ELR (cell line): Measurements from ENCODE around the gene SPACDR.

Experiments
- DNase-seq: peaks from one replicate; pipeline ENCODE4 v3.0.0-alpha.2; 2015; ENCODE audit warnings: low read depth

Gene SPACDR

GRCh38 chr7:100434297-100435144, 29.5 kb downstream of the SPACDR start:
- DNase-seq, result no peak

- no peak for DNase-seq
These were observed 30.3 kb downstream of the SPACDR start for GRCh38 chr7:100433592-100434296.

DNA sequence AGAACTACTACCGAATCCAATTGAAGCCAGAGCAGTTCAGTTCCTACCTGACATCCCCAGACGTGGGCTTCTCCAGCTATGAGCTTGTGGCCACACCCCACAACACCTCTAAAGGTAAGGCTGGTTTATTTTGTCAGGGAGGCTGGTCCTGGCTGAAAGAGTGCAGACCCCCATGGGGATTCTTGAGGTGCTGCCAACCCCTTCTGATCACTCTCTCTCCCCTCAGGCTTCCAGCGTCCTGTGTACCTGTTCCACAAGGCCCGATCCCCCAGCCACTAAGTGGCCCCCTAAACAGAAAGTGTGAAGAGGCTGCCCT, 30.8 kb downstream of the SPACDR start:
- no peak for DNase-seq

DNA sequence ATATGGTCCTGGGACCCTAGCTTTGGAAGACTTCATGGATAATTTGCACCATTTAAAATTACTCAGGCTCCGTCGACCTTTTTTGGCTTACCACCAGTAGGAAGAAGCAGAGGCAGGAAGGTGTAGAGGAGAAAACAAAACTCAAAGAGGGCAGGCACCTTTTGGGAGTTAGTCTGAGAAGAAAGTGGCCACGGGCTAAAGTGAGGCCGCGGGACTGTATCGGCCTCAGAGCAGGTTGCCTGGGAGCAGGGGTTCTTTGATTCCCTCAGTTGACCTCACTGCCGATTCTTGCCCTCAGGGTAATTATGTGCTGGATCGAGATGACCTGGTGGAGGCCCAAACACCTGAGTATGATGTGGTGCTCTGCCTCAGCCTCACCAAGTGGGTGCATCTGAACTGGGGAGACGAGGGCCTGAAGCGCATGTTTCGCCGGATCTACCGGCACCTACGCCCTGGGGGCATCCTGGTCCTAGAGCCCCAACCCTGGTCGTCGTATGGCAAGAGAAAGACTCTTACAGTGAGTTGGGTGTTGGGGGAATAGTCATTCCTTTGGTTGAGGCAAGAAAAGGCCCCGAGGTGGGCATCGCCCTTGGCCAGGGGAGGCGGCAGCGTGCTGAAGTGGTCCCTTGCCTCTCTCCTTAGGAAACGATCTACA, 31.3 kb downstream of the SPACDR start:
- DNase-seq, result no peak

DNA sequence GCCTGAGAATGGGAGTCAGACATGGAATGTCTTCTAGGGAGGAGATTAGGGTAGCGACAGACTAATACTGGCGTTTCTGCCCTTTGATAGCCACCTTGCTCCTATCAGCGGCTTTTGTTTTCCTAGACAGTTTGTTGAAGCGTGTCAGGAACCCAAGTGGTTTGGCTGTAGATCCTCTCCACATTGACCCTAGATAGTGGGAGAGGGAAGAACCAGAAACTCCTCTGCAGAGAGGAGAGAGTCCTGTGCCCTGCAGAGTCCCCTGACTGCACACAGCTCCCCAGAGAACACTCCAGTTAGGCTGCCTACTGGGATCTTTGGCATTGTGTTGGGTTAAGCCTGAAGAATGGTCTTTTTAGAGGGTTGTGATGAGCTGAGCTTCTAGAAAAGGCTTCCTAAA, 32.0 kb downstream of the SPACDR start:
- DNase-seq, result no peak

- DNase-seq, result no peak
These were observed 32.7 kb downstream of the SPACDR start for GRCh38 chr7:100431286-100431735.

GRCh38 chr7:100430493-100431285, 33.4 kb downstream of the SPACDR start:
- peak; percentile 35 for DNase-seq

DNA sequence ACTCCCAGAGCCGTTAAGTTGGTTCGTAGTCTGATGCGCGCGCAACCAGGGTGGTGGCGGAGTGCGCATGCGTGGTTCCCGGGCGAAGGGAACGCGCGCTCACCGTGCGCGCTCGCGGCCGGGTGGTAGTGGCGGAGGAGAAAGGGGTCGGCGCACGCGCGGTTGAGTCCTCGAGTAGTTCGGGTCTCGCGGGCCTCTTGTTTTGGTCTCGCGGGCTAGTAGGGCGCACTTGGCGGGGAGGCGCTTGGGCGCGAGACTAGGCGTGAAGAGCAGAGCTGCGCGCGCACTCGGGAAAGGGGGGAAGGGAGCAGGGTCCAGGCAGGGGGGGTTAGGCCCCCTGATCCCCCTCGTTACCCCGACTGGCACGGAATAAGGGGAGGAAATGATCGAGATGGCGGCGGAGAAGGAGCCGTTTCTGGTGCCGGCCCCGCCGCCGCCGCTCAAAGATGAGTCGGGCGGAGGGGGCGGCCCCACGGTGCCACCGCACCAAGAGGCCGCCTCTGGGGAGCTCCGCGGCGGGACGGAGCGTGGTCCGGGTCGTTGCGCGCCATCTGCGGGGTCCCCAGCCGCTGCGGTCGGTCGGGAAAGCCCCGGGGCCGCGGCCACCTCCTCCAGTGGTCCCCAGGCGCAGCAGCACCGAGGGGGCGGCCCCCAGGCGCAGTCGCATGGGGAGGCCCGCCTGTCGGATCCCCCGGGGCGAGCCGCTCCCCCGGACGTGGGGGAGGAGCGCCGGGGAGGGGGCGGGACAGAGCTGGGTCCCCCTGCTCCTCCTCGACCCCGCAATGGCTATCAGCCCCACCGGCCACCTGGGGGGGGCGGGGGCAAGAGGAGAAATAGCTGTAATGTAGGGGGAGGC, 34.2 kb downstream of the SPACDR start, which contains the start of gene MEPCE:
Gene MEPCE, plus strand, starts transcription at position 195 of the 856 bp plus-strand sequence. Its CDS starts 188 bp downstream, at position 383.
- peak; percentile 96 for DNase-seq

DNA sequence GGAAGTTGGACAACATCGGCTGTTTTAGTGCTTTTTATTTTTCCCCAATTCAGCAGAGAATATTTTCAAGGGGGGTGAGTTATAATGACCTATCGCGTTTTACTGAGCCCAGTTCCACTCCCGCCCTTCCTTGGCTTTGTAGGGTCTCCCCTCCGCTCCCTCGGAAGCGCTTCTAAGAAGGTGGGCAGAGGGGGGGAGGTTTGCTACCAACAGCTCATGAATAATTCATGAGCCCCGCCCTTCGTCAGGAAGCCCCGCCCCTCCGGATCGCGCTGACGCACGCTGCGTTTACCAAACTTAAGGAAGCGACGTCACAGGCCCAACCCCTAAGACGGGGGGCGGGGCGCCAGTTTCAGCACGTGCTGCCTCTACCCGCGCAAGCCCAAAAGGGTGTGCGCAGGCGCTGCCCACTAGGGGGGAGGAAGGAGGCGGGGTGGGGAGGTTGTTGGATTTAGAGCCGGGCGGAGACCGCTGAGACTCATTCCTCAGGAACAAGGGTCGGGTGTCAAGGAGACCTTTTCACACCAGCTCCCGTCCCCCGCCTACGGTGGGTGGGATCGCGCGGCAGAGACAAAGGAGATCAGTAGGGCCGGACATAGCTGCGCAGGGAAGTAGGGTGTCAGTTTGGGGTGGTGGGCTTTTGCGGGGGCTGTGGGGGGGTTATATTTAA, 35.0 kb downstream of the SPACDR start:
- peak; percentile 99 for DNase-seq

DNA sequence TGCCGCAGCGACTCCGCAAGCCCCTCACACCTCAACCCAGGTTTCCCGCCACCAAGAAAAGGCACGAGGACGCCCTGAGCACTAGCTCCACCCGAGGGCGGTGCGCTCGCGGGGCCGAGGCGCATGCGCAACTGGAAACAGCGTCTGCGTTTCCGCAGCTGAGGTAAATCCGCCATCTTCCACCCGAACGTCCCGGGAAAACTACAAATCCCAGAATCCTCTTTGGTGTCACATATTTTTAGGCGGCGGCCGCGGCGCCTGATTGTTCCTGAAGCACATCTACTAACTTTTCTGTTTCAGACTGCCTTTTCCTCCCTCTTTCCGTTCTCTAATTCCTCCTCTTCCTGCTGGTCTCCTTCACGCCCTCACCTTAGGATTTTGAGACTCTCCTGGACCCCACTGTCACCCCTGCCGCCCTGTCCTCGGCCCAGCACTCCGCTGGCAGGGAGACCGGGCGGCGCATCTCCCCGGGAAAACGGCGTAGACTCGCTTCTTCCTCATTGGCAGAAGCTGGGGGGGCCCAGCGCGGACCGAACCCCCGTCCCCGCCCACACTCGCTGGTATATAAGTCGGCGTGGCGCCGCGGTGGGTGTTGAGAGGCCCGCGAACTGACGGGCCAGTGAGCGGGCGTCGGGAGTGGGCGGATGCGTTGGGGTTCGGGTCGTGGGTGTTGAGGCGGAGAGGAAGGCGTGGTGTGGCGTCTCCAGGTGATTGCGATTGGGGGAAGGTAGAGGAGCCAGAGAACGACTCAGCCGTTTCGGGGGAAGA, 35.7 kb downstream of the SPACDR start, which contains the start of gene ZCWPW1:
Gene ZCWPW1, minus strand, starts transcription at position 505 of the 768 bp plus-strand sequence. CDS start 8,054 bp downstream, outside the sequence.
- peak; percentile 96 for DNase-seq

DNA sequence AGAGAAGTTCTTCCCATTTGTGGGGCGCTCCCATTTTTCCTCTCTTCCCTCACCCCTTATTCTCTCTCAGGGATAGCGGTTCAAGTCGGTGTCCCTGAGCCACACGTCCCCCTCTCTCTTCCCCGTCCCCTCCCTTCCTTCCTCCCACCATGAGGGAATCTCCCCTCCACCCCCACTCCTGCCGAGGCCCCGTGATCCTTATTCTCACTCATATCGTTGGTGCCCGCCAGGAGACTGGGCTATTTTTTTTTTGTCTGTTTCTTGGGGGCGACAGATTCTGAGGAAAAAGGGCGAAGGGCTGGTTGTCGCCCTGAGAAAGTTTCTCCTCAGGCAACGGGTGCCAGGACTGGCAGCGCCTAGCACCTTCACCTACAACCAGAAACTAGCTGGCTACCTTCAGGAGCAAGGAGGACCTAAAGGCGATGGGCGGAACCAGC, 36.3 kb downstream of the SPACDR start:
- DNase-seq, result no peak

DNA sequence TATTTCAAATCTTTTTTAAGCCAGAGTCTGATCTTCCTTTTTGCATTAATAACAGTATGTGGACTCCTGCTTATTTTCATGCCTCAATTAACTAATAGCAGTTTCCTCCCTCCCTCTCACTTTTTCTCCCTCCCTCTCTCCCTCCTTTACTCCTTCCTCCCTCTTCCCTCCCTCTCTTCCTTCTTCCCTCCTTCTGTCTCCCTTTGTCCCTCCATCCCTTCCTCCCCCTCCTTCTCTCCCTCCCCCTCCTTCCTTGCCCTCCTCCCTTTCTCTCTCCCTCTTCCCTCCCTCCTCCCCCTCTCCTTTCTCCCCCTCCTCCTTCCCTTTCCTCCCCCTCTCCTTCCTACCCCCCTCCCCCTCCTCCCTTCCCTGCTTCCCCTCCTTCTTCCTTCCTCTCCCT, 37.5 kb downstream of the SPACDR start:
- DNase-seq, result no peak

- no peak for DNase-seq
These were observed 38.7 kb downstream of the SPACDR start for GRCh38 chr7:100425347-100425746.

GRCh38 chr7:100423315-100423714, 40.7 kb downstream of the SPACDR start:
- no peak for DNase-seq

DNA sequence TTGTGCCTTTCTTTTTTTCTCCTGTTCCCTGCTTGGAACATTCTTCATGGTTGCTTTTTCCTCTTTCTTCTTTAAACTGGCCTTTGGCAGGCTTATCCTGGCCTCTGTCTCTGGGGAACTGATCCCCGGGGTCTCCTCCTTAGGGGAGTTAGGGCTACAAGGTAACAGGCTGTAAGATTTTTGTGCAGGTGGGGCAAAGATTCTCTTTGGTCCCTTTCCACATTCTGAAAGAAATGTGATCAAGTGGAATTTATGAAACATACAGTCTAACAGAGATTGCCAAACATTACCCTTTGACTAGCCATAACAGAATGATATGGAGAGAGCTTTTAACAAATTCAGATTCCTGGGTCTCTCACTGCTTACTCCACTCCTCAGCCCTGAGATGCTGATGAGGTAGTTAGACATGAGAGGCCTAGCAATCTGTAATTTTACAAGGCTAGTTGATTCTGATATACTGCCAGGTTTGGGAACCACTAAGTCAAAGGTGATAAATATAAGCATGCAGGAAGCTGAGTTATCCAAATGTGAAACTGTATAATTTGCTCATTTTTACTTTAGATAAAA, 44.3 kb downstream of the SPACDR start:
- DNase-seq, result no peak

GRCh38 chr7:100418930-100419659, 45.0 kb downstream of the SPACDR start:
- no peak for DNase-seq

- DNase-seq, result no peak
These were observed 48.6 kb downstream of the SPACDR start for GRCh38 chr7:100415448-100415847.

DNA sequence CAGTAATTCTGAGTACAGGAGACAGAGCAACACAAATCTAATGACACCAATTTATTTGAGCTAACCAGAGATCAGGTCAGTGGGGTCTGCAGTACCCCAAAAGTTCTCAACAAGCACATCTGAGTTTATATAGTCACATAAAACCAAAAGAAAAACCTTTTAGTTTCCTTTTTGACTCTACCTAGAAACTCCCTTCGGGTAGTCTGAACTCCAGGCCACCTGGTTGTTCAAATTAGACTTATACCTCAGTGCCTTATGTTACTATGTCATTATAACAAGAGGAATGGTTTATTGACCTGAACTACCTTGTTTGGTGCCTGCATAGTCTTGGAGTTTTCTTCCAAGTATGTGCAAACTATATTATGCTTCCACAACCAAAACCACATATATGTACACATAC, 50.2 kb downstream of the SPACDR start:
- DNase-seq, result no peak
